Peyer's patch (tissue), 4 donors: ENCODE data around the gene SPAG6.

ENCODE experiments used
- CTCF ChIP-seq, 6 experiments: fragments of 450-650 bp in 4 of 6; fragments of 200-600 bp in 2 of 6; sonication (generic) in 1 of 6; IDR thresholded peaks; one replicate each; pipeline ENCODE4 v1.5.1; 2017 to 2019; ENCODE audit warnings: antibody characterized with exemption in 6 of 6, mild to moderate bottlenecking in 3 of 6, moderate library complexity in 1 of 6
- POLR2A ChIP-seq, 2 donors: fragments of 450-650 bp; IDR thresholded peaks; one replicate each; pipeline ENCODE4 v1.5.1; 2017; ENCODE audit warnings: antibody characterized with exemption in 2 of 2, mild to moderate bottlenecking in 2 of 2, moderate library complexity in 2 of 2

GRCh38 chr10:22333975-22334282 is 11.4 kb upstream of the SPAG6 start:
- TF ChIP-seq CTCF (IDR thresholded peaks at IDR 0.05) (no peak), POLR2A (IDR thresholded peaks at IDR 0.05) (no peak)
